Ovary (tissue), 9 donors: ENCODE results near the gene FGF12. TPM values are rescaled to one million over a fixed set of nuclear protein-coding genes. Genes with fewer than 3 reads are reported as not detected.

Source experiments
- DNase-seq, 5 donors: peaks; one replicate each; pipeline ENCODE4 v3.0.0-alpha.2; 2019 to 2020
- H3K27ac ChIP-seq, 2 donors: fragments of 200-600 bp; one replicate each; pipeline versions ENCODE4 v1.5.1 to v1.8.0; 2019 to 2022
- H3K27me3 ChIP-seq: fragments of 200-600 bp; one replicate; pipeline ENCODE4 v1.8.0; 2022
- H3K36me3 ChIP-seq: fragments of 200-600 bp; sonication (generic); one replicate; pipeline ENCODE4 v1.5.1; 2019
- H3K4me1 ChIP-seq: one replicate; pipeline ENCODE4 v1.8.1; 2013; ENCODE audit warnings: mild to moderate bottlenecking, moderate library complexity; ENCODE audit not compliant: insufficient read depth
- H3K4me3 ChIP-seq: fragments of 200-600 bp; sonication (generic); one replicate; pipeline ENCODE4 v1.5.1; 2017
- H3K9me3 ChIP-seq, 2 donors: fragments of 200-600 bp in 1 of 2; sonication (generic) in 1 of 2; one replicate each; pipeline versions ENCODE4 v1.5.1 to v1.8.1; 2013 to 2019; ENCODE audit warnings: mild to moderate bottlenecking in 1 of 2, moderate library complexity in 1 of 2
- CTCF ChIP-seq, 3 donors: fragments of 450-650 bp in 2 of 3; fragments of 200-600 bp in 1 of 3; IDR thresholded peaks; one replicate each; pipeline versions ENCODE4 v1.5.1 to v1.8.0; 2016 to 2022; ENCODE audit warnings: antibody characterized with exemption in 3 of 3, mild to moderate bottlenecking in 1 of 3
- EP300 ChIP-seq: sonication (generic); formaldehyde crosslinking; IDR thresholded peaks from one replicate; pipeline ENCODE4 v1.6.1; 2017; ENCODE audit warnings: antibody characterized with exemption
- POLR2A ChIP-seq: fragments of 450-650 bp; IDR thresholded peaks from one replicate; pipeline ENCODE4 v1.6.1; 2017; ENCODE audit warnings: antibody characterized with exemption, mild to moderate bottlenecking, moderate library complexity
- WGBS, 3 donors: extraction: QIAGEN DNeasy Blood & Tissue Kit in 1 of 3; methylation state at CpG; one replicate each; pipeline versions ENCODE4 v1.1.5 to v1.1.7; 2013 to 2017; 5-methylcytosine and 5-hydroxymethylcytosine counted together
- intact Hi-C, 4 donors: fragments of 100-400 bp; cut with DNase I; formaldehyde crosslinking; loops; one replicate each; pipeline versions ENCODE4 v1.11.0 to v1.15.1; 2022 to 2023
- polyA plus RNA-seq, 2 donors: library from polyadenylated mRNA; stranded (reverse); fragments of 200-250 nt in 1 of 2; fragments of 350-450 nt in 1 of 2; fragmentation: Illumina TruSeq in 1 of 2; extraction: RNeasy Lipid Tissue Mini Kit (QIAGEN cat#74804) in 1 of 2; gene quantifications; one replicate each; pipeline ENCODE4 v1.2.3, GENCODE V29; 2013 to 2014
- total RNA-seq, 7 donors: library from RNA; depleted of rRNA in 2 of 7; stranded (reverse); fragments of >200 nt in 2 of 7; fragmentation: NEBNext Ultra II Directional in 3 of 7; extraction: Animal tissue kit (Norgen Biotek cat#: 25700) in 3 of 7; gene quantifications; one replicate each; pipeline versions ENCODE4 v1.1.0 to v1.2.4, GENCODE V29; 2016 to 2023
- donor health status: DM: no; HTN: no; CAD: no; lungs with moderate emphysema.
- donor health status: DM: no; HTN: no; CAD: no.
- donor health status: Bipolar disorder and iron deficiency.
- donor health status: DM: yes; HTN: yes; CAD: no.
- donor health status: DM: no; HTN: no; CAD: no.
- donor health status: DM: yes; HTN: yes; CAD: no.

FGF12 gene
- total and polyA plus RNA-seq, 9 donors: 0.24 to 4.0 (median 1.7) TPM

GRCh38 chr3:192237992-192238608 is 489.2 kb downstream of the FGF12 start:
- Histone ChIP-seq H3K4me1 (no peaks in the 10 kb centered on the region), H3K9me3 (no peaks in the 10 kb centered on the region), H3K27ac (no peak overlapping the region), H3K4me3 (no peak overlapping the region), H3K36me3 (no peaks in the 10 kb centered on the region), H3K27me3 (no peaks in the 10 kb centered on the region)
- no peak for DNase-seq
- intact Hi-C loops: no loop called here
- 49 to 65% (median 64%) methylated on average over 4 of the region's 4 CpGs for WGBS, 3 donors
- TF ChIP-seq CTCF (IDR thresholded peaks at IDR 0.05) (no peak), EP300 (no peak), POLR2A (no peak)

- H3K4me1 ChIP-seq: no peaks in the 10 kb centered on the region
- H3K9me3 ChIP-seq: no peaks in the 10 kb centered on the region
- H3K27ac ChIP-seq: no peak overlapping the region
- no peak for DNase-seq
- no peak for TF ChIP-seq POLR2A
- no peak for TF ChIP-seq CTCF (IDR thresholded peaks at IDR 0.05)
- TF ChIP-seq EP300: no peak
- no peak overlapping the region for H3K4me3 ChIP-seq
- no peaks in the 10 kb centered on the region for H3K27me3 ChIP-seq
- H3K36me3 ChIP-seq: no peaks in the 10 kb centered on the region
- 90 to 99% (median 94%) methylated on average over 2 of the region's 2 CpGs for WGBS, 3 donors
- intact Hi-C loops: no loop called here
Observed at GRCh38 chr3:192229866-192230265, 497.5 kb downstream of the FGF12 start.

GRCh38 chr3:192224634-192225155 is 502.6 kb downstream of the FGF12 start:
- DNase-seq: no peak
- intact Hi-C loops: no loop called here
- 57 to 66% (median 61%) methylated on average over 5 of the region's 5 CpGs for WGBS, 3 donors
- H3K27me3 ChIP-seq: no peaks in the 10 kb centered on the region
- H3K27ac ChIP-seq: no peak overlapping the region
- H3K4me1 ChIP-seq: no peaks in the 10 kb centered on the region
- no peaks in the 10 kb centered on the region for H3K36me3 ChIP-seq
- no peaks in the 10 kb centered on the region for H3K9me3 ChIP-seq
- no peak for TF ChIP-seq CTCF (IDR thresholded peaks at IDR 0.05)
- TF ChIP-seq EP300: no peak
- no peak for TF ChIP-seq POLR2A
- no peak overlapping the region for H3K4me3 ChIP-seq

- intact Hi-C loops: no loop called here
- TF ChIP-seq POLR2A (no peak), CTCF (IDR thresholded peaks at IDR 0.05) (no peak)
- H3K27me3 ChIP-seq: no peaks in the 10 kb centered on the region
- H3K9me3 ChIP-seq: no peaks in the 10 kb centered on the region
- H3K4me1 ChIP-seq: no peaks in the 10 kb centered on the region
- no peak overlapping the region for H3K27ac ChIP-seq
- no peak for DNase-seq
- H3K4me3 ChIP-seq: no peak overlapping the region
- H3K36me3 ChIP-seq: no peaks in the 10 kb centered on the region
- whole genome bisulfite sequencing, 3 donors: 70 to 83% (median 77%) methylated on average over 2 of the region's 2 CpGs
Observed at GRCh38 chr3:192223815-192224214, 503.5 kb downstream of the FGF12 start.
